ENCODE measurements around the gene FAM163B.

Gene FAM163B

DNA sequence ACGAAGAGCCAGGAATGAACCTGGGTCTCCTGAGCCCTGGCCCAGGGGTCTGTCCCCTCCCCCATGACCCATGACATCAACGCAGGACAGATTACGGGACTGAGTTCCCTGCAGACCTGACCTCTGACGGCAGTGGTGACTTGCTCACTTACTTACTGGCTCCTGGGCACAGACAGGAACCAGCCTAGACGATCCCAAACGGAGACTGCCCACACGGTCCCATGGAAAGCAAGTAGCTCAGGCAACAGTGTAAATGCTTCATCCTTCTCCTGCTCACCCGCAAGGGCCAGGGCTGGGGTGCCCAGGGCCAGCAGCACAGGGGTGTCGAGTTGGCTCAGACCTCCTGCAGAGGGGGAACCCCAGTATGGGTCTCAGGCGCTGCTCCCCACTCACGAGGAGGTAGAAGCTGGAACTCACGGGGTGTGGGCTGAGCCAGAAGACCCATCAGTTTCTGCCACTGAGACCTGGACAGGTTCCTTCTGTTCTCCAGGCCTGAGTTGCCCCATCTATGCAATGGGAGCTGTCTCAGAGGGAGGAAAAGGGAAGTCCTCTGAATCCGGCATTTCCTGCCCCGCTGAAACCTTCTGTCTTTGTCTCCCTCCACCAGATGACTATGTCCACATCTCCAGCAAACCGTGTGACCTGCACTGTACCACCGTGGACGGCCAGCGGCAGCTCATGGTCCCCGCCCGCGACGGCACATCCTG, 69.0 kb downstream of the FAM163B start:
- H3K9me3 ChIP-seq (replicated peaks; ENCODE audit: insufficient read depth, low read length) = no peaks in the 10 kb centered on the region
- TF ChIP-seq EZH2 (optimal IDR thresholded peaks at IDR 0.05; ENCODE audit: low read depth, low read length) = no peak
- TF ChIP-seq EZH2phosphoT487 (IDR thresholded peaks at IDR 0.05; ENCODE audit: low read length) = no peak
- TF ChIP-seq, protein P1, sequence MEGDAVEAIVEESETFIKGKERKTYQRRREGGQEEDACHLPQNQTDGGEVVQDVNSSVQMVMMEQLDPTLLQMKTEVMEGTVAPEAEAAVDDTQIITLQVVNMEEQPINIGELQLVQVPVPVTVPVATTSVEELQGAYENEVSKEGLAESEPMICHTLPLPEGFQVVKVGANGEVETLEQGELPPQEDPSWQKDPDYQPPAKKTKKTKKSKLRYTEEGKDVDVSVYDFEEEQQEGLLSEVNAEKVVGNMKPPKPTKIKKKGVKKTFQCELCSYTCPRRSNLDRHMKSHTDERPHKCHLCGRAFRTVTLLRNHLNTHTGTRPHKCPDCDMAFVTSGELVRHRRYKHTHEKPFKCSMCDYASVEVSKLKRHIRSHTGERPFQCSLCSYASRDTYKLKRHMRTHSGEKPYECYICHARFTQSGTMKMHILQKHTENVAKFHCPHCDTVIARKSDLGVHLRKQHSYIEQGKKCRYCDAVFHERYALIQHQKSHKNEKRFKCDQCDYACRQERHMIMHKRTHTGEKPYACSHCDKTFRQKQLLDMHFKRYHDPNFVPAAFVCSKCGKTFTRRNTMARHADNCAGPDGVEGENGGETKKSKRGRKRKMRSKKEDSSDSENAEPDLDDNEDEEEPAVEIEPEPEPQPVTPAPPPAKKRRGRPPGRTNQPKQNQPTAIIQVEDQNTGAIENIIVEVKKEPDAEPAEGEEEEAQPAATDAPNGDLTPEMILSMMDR (IDR thresholded peaks at IDR 0.05; ENCODE audit: low read length) = no peak
- no peak overlapping the region for H3K4me2 ChIP-seq (ENCODE audit: low read depth, low read length)
- no peaks in the 10 kb centered on the region for H3F3A ChIP-seq (ENCODE audit: insufficient read depth, low read length)
- H4K20me1 ChIP-seq (ENCODE audit: insufficient read depth, low read length) = no peaks in the 10 kb centered on the region; the same call in 1 of the 2 replicates
- H3K9me2 ChIP-seq (replicated peaks; ENCODE audit: insufficient read depth, low read length) = no peaks in the 10 kb centered on the region
- no peak overlapping the region for H3K9ac ChIP-seq (ENCODE audit: low read length)
- no peak overlapping the region for H3K4me3 ChIP-seq (ENCODE audit: low read length)
- H3K79me2 ChIP-seq (ENCODE audit: low read length) = no peaks in the 10 kb centered on the region
- H3K4me1 ChIP-seq (ENCODE audit: low read length) = no peaks in the 10 kb centered on the region
- no peak overlapping the region for H2AFZ ChIP-seq (ENCODE audit: low read length)
- H3K27me3 ChIP-seq (replicated peaks; ENCODE audit: insufficient read depth, low read length) = peaks cover 98% of the 10 kb centered on the region
- no peak for DNase-seq
- H3K27ac ChIP-seq (ENCODE audit: low read length) = no peak overlapping the region
- H3K36me3 ChIP-seq (replicated peaks; ENCODE audit: insufficient read depth, low read length) = no peaks in the 10 kb centered on the region

DNA sequence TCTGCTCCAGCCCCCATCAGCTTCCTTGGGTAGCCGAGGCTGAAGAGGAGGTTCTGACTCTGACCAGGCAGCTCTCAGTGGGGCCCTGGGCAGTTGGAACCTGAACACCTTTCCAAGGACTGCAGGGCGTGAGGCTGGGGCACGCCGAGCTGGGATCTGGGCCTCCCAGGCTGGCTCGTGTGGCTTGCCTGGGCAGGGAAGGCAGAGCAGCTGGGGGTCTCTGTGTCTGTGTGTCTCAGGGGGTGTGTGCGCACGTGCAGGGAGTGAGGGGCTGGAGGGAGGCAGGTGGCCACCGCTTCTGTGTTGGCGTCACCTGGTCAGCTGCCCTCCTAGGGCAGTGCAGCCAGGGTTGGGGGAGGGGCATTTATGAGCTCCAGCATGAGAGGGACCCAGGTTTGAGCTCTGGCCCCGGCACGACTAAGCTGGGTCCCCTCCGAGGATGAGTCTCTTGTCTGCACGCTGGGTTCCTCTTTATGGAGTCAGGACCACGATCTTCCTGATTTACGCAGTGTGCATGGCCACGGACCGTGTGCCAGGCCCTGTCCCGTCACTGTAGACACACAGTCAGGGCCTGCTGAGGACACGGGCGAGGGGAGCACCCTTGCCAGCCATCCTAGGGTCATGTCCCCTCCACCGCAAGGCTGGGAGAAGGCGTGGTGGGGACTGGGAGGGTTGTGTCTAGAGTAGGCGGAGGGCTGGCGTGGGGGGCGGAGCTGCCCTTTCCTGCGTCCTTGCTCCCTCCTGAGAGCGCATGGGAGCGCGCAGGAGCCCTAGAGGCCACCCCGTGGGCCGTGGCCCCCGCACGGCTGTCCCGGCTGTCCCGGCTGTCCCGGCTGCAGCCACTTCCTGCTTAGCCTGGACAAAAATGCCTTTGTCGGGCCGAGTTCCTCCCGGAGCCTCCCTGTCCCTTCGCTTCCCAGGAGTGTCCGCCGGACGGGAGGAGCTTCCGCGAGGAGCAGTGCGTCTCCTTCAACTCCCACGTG, 70.0 kb downstream of the FAM163B start:
- Histone ChIP-seq H3K27ac (ENCODE audit: low read length) (no peak overlapping the region), H3K9ac (ENCODE audit: low read length) (no peak overlapping the region), H3K4me1 (ENCODE audit: low read length) (no peaks in the 10 kb centered on the region), H4K20me1 (ENCODE audit: insufficient read depth, low read length) (no peaks in the 10 kb centered on the region; the same call in 1 of the 2 replicates), H2AFZ (ENCODE audit: low read length) (no peak overlapping the region), H3K4me3 (ENCODE audit: low read length) (no peak overlapping the region), H3F3A (ENCODE audit: insufficient read depth, low read length) (no peaks in the 10 kb centered on the region), H3K4me2 (ENCODE audit: low read depth, low read length) (no peak overlapping the region), H3K36me3 (replicated peaks; ENCODE audit: insufficient read depth, low read length) (no peaks in the 10 kb centered on the region), H3K9me3 (replicated peaks; ENCODE audit: insufficient read depth, low read length) (no peaks in the 10 kb centered on the region), H3K27me3 (replicated peaks; ENCODE audit: insufficient read depth, low read length) (peaks cover 98% of the 10 kb centered on the region), H3K9me2 (replicated peaks; ENCODE audit: insufficient read depth, low read length) (no peaks in the 10 kb centered on the region), H3K79me2 (ENCODE audit: low read length) (no peaks in the 10 kb centered on the region)
- no peak for TF ChIP-seq EZH2 (optimal IDR thresholded peaks at IDR 0.05; ENCODE audit: low read depth, low read length)
- TF ChIP-seq, protein P1 (IDR thresholded peaks at IDR 0.05; ENCODE audit: low read length) = no peak
- TF ChIP-seq EZH2phosphoT487 (IDR thresholded peaks at IDR 0.05; ENCODE audit: low read length) = no peak
- no peak for DNase-seq

DNA sequence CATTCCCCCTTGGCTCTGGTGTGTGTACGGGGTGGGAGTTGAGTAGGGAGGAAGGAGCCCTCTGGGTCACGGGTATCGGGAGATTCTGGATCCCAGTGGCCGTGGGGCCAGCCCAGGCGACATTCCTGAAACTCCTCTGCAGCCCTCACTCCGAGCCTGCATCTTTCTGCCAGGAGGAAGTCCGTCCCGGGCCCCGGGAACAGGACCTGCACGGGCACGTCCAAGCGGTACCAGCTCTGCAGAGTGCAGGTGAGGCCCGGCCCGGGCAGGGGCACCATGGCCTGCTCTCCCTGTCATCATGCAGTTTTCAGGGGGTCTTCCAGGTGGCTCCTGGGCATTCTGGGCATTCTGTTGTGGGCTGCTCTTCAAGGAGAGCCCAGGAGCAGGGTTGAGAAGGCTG, 71.0 kb downstream of the FAM163B start:
- TF ChIP-seq EZH2phosphoT487 (IDR thresholded peaks at IDR 0.05; ENCODE audit: low read length) = no peak
- TF ChIP-seq, protein P1 (IDR thresholded peaks at IDR 0.05; ENCODE audit: low read length) = no peak
- no peak for TF ChIP-seq EZH2 (optimal IDR thresholded peaks at IDR 0.05; ENCODE audit: low read depth, low read length)

More for the DNA sequence above, 71.0 kb downstream of the FAM163B start:
- Histone ChIP-seq H3F3A (ENCODE audit: insufficient read depth, low read length) (no peaks in the 10 kb centered on the region), H3K4me2 (ENCODE audit: low read depth, low read length) (no peak overlapping the region), H3K9ac (ENCODE audit: low read length) (no peak overlapping the region), H2AFZ (ENCODE audit: low read length) (no peak overlapping the region), H3K36me3 (replicated peaks; ENCODE audit: insufficient read depth, low read length) (no peaks in the 10 kb centered on the region), H4K20me1 (ENCODE audit: insufficient read depth, low read length) (no peaks in the 10 kb centered on the region; the same call in 1 of the 2 replicates), H3K9me3 (replicated peaks; ENCODE audit: insufficient read depth, low read length) (no peaks in the 10 kb centered on the region), H3K9me2 (replicated peaks; ENCODE audit: insufficient read depth, low read length) (no peaks in the 10 kb centered on the region), H3K27ac (ENCODE audit: low read length) (no peak overlapping the region), H3K4me1 (ENCODE audit: low read length) (no peaks in the 10 kb centered on the region), H3K27me3 (replicated peaks; ENCODE audit: insufficient read depth, low read length) (peaks cover 98% of the 10 kb centered on the region), H3K79me2 (ENCODE audit: low read length) (no peaks in the 10 kb centered on the region), H3K4me3 (ENCODE audit: low read length) (no peak overlapping the region)
- DNase-seq = no peak

Measured in MM.1S (cell line).